ENCODE results near the gene SDHAF3.

Gene SDHAF3

DNA sequence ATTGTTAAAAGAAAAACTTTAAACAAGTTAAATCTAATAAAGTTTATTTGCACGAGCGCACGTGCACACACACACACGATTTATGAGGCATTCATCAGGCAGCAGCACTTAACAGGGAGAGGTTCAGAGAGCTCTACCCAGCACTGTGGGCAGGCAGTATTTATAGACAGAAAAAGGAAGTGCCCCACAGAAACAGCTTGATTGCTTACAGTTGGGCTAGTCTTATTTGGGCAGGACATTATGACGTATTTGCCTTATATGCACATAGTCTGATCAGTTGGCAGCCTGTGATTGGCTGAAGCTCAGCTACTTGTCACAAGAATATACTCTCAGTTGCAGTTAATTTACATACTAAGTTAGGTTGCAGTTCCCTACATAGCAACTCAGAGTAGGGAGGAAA, 1.2 kb upstream of the SDHAF3 start:
- Histone ChIP-seq H3K4me3 (replicated peaks; ENCODE audit: insufficient read depth, low read length) (no peak overlapping the region), H3K27me3 (ENCODE audit: insufficient read depth, poor library complexity, severe bottlenecking) (no peaks in the 10 kb centered on the region), H3K27ac (replicated peaks) (peak overlapping the region; percentile 91)
- TF ChIP-seq, protein P1, sequence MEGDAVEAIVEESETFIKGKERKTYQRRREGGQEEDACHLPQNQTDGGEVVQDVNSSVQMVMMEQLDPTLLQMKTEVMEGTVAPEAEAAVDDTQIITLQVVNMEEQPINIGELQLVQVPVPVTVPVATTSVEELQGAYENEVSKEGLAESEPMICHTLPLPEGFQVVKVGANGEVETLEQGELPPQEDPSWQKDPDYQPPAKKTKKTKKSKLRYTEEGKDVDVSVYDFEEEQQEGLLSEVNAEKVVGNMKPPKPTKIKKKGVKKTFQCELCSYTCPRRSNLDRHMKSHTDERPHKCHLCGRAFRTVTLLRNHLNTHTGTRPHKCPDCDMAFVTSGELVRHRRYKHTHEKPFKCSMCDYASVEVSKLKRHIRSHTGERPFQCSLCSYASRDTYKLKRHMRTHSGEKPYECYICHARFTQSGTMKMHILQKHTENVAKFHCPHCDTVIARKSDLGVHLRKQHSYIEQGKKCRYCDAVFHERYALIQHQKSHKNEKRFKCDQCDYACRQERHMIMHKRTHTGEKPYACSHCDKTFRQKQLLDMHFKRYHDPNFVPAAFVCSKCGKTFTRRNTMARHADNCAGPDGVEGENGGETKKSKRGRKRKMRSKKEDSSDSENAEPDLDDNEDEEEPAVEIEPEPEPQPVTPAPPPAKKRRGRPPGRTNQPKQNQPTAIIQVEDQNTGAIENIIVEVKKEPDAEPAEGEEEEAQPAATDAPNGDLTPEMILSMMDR (IDR thresholded peaks at IDR 0.05; ENCODE audit: insufficient read depth, low read length) = no peak
- TF ChIP-seq, protein P2, sequence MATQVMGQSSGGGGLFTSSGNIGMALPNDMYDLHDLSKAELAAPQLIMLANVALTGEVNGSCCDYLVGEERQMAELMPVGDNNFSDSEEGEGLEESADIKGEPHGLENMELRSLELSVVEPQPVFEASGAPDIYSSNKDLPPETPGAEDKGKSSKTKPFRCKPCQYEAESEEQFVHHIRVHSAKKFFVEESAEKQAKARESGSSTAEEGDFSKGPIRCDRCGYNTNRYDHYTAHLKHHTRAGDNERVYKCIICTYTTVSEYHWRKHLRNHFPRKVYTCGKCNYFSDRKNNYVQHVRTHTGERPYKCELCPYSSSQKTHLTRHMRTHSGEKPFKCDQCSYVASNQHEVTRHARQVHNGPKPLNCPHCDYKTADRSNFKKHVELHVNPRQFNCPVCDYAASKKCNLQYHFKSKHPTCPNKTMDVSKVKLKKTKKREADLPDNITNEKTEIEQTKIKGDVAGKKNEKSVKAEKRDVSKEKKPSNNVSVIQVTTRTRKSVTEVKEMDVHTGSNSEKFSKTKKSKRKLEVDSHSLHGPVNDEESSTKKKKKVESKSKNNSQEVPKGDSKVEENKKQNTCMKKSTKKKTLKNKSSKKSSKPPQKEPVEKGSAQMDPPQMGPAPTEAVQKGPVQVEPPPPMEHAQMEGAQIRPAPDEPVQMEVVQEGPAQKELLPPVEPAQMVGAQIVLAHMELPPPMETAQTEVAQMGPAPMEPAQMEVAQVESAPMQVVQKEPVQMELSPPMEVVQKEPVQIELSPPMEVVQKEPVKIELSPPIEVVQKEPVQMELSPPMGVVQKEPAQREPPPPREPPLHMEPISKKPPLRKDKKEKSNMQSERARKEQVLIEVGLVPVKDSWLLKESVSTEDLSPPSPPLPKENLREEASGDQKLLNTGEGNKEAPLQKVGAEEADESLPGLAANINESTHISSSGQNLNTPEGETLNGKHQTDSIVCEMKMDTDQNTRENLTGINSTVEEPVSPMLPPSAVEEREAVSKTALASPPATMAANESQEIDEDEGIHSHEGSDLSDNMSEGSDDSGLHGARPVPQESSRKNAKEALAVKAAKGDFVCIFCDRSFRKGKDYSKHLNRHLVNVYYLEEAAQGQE (IDR thresholded peaks at IDR 0.05; ENCODE audit: insufficient replicate concordance, low read depth) = no peak
- TF ChIP-seq POLR2AphosphoS5 (IDR thresholded peaks at IDR 0.05; ENCODE audit: low read depth) (peak; percentile 67), SPI1 (IDR thresholded peaks at IDR 0.05; ENCODE audit: borderline replicate concordance, low read depth) (peak; percentile 98), GABPA (IDR thresholded peaks at IDR 0.05; ENCODE audit: low read depth) (no peak)
- peak; percentile 81 to 87 for DNase-seq (ENCODE audit: low read depth in 1 of 2, low spot score in 1 of 2)

DNA sequence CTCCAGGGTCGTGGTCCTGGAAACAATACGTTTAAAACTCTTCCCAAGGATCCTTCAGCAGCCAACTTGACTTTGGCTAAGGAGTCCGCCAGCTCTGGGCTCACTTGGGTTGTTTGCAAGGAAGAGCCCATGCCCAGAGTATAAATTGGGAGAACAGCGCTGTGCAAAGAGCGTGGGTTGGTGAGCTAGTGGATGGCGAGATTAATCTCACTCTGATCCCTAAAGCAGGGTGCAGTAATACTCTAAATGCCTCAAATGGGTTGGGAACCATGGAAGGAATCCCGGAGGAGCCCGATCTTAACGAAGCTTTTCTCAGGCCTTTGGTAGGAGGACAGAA, 495 bp upstream of the SDHAF3 start:
- DNase-seq (ENCODE audit: low read depth in 1 of 2, low spot score in 1 of 2) = no peak
- Histone ChIP-seq H3K27ac (replicated peaks) (peak overlapping the region; percentile 91), H3K27me3 (ENCODE audit: insufficient read depth, poor library complexity, severe bottlenecking) (no peaks in the 10 kb centered on the region), H3K4me3 (replicated peaks; ENCODE audit: insufficient read depth, low read length) (peak overlapping the region; percentile 13; the same call in 1 of the 2 replicates)
- TF ChIP-seq GABPA (IDR thresholded peaks at IDR 0.05; ENCODE audit: low read depth) (no peak), SPI1 (IDR thresholded peaks at IDR 0.05; ENCODE audit: borderline replicate concordance, low read depth) (no peak)

DNA sequence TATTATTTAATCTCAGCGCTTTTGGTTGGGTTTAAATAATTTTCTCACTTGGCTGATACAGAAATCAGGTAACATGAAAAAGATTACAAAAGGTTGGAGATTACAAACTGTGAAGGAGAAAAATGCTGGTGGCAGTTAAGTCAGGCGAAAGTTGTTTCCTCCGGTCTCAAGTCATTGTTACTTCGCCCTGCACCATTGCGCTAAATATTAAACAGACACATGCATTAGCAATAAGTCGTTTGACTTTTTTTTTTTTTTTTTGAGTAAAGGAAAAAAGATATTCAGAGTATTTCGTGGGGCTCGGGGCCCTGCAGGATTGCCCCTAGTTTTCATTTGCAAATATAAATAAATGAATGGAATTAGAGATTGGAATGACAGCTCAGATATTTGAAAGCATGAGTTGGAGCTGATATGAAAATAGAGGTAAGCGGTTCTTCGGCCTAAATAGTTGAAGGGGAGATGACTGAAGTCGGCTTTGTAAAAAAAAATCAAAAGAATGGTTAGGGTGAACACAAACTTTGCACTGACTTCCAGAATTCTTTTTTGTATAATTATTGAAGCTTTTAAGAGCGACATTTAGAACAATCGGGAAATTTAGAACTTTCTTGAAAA, 914 bp downstream of the SDHAF3 start:
- no peaks in the 10 kb centered on the region for H3K27me3 ChIP-seq (ENCODE audit: insufficient read depth, poor library complexity, severe bottlenecking)
- H3K27ac ChIP-seq (replicated peaks) = peak overlapping the region; percentile 91
- peak in 1 of 2 experiments; percentile 10 for DNase-seq (ENCODE audit: low read depth in 1 of 2, low spot score in 1 of 2)
- H3K4me3 ChIP-seq (replicated peaks; ENCODE audit: insufficient read depth, low read length) = peak overlapping the region; percentile 71
- TF ChIP-seq SPI1 (IDR thresholded peaks at IDR 0.05; ENCODE audit: borderline replicate concordance, low read depth) = no peak
- TF ChIP-seq POLR2AphosphoS5 (IDR thresholded peaks at IDR 0.05; ENCODE audit: low read depth) = no peak
- TF ChIP-seq, protein P1 (IDR thresholded peaks at IDR 0.05; ENCODE audit: insufficient read depth, low read length) = no peak
- TF ChIP-seq GABPA (IDR thresholded peaks at IDR 0.05; ENCODE audit: low read depth) = no peak
- TF ChIP-seq, protein P2 (IDR thresholded peaks at IDR 0.05; ENCODE audit: insufficient replicate concordance, low read depth) = no peak

DNA sequence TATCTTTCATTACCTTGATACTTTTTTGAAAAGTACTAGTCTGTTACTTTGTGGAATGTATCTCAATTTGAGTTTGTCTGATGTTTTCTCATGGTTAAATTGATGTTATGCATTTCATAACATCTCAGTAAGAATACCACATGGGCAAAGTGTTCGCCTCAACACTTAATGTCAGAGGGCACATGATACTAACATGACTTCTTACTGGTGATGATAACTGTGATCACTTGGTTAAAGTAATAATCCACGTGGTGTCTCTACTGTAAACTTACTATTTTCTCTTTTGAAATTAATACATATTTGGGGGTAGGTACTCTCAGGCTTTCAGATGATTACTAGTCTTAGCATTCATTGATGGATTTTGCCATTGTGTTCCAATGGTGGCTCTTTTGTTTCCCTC, 2.2 kb downstream of the SDHAF3 start:
- no peak for DNase-seq (ENCODE audit: low read depth in 1 of 2, low spot score in 1 of 2)
- Histone ChIP-seq H3K4me3 (replicated peaks; ENCODE audit: insufficient read depth, low read length) (no peak overlapping the region), H3K27me3 (ENCODE audit: insufficient read depth, poor library complexity, severe bottlenecking) (no peaks in the 10 kb centered on the region), H3K27ac (replicated peaks) (peak overlapping the region; percentile 91; the same call in 1 of the 2 replicates)
- TF ChIP-seq, protein P1 (IDR thresholded peaks at IDR 0.05; ENCODE audit: insufficient read depth, low read length) = no peak
- TF ChIP-seq, protein P2 (IDR thresholded peaks at IDR 0.05; ENCODE audit: insufficient replicate concordance, low read depth) = no peak
- no peak for TF ChIP-seq POLR2AphosphoS5 (IDR thresholded peaks at IDR 0.05; ENCODE audit: low read depth)
- TF ChIP-seq GABPA (IDR thresholded peaks at IDR 0.05; ENCODE audit: low read depth) = no peak
- TF ChIP-seq SPI1 (IDR thresholded peaks at IDR 0.05; ENCODE audit: borderline replicate concordance, low read depth) = no peak

All from HL-60 (cell line).